HCT116 (cell line): ENCODE results near the gene PXK. TPM values are rescaled to one million over a fixed set of nuclear protein-coding genes. Genes with fewer than 3 reads are reported as not detected.

Experiments used
- ATAC-seq: fragments of 200-7000 bp; cut with Tn5 transposase; 2 replicates; pipeline ENCODE4 v1.9.1; 2020; ENCODE audit warnings: mild to moderate bottlenecking, moderate library complexity
- BruUV-seq: library from RNA; stranded (reverse); fragments of 400-500 nt; replicated peaks from 2 replicates; lab custom pipeline; 2021; lab: Mats Ljungman, UMichigan
- CTCF ChIA-PET: fragments of 300-600 bp; sonication (Branson Sonifier 250); formaldehyde crosslinking; loops from one replicate; lab custom pipeline; 2021; ENCODE audit warnings: antibody characterized with exemption; lab: Charles Lee
- POLR2A ChIA-PET: fragments of 300-600, 350-600 bp; sonication (Branson Sonifier 250); formaldehyde crosslinking; loops from one replicate; lab custom pipeline; 2021; ENCODE audit warnings: antibody characterized with exemption; lab: Charles Lee
- RAD21 ChIA-PET, 2 experiments: fragments of 300-600 bp; sonication (Branson Sonifier 250); formaldehyde crosslinking; loops; one replicate each; lab custom pipeline; 2023; ENCODE audit warnings: low total read pairs in 2 of 2; ENCODE audit not compliant: uncharacterized antibody in 2 of 2, unreplicated experiment in 2 of 2, low non-redundant PET in 1 of 2; lab: Charles Lee
- DNase-seq: peaks from one replicate; pipeline ENCODE4 v3.0.0-alpha.2; 2010; ENCODE audit warnings: low read depth, low spot score
- H2AFZ ChIP-seq: fragments of 200-600 bp; shearing (Covaris generic), sonication (generic); 2 replicates; pipeline ENCODE4 v1.6.1; 2017; ENCODE audit warnings: low read depth, mixed run types, mixed read lengths, antibody characterized with exemption, low read length; ENCODE audit not compliant: poor library complexity, severe bottlenecking
- H3K27ac ChIP-seq: 2 replicates; pipeline ENCODE4 v1.5.1; 2012; ENCODE audit warnings: low read depth, low read length
- H3K27me3 ChIP-seq: fragments of 200-600 bp; sonication (generic); 2 replicates; pipeline ENCODE4 v1.6.1; 2016; ENCODE audit warnings: mixed run types, low read length, mixed read lengths; ENCODE audit not compliant: insufficient read depth
- H3K36me3 ChIP-seq, 2 experiments: fragments of 200-500 bp in 1 of 2; fragments of 200-600 bp in 1 of 2; sonication (Bioruptor generic) in 1 of 2; sonication (generic) in 1 of 2; 2 replicates each; pipeline versions ENCODE4 v1.5.1 to v1.6.1; 2014 to 2016; ENCODE audit warnings: low read length in 2 of 2, inconsistent platforms in 1 of 2, mixed read lengths in 1 of 2, mixed run types in 1 of 2; ENCODE audit not compliant: insufficient read depth in 2 of 2, control insufficient read depth in 1 of 2
- H3K4me1 ChIP-seq, 2 experiments: fragments of 200-600 bp in 1 of 2; sonication (generic) in 1 of 2; 2 replicates each; pipeline versions ENCODE4 v1.5.1 to v1.6.1; 2012 to 2017; ENCODE audit warnings: low read length in 2 of 2, inconsistent platforms in 1 of 2, mild to moderate bottlenecking in 1 of 2, mixed read lengths in 1 of 2, mixed run types in 1 of 2, moderate library complexity in 1 of 2; ENCODE audit not compliant: insufficient read depth in 2 of 2, control insufficient read depth in 1 of 2
- H3K4me2 ChIP-seq: fragments of 200-600 bp; sonication (generic); 2 replicates; pipeline ENCODE4 v1.6.1; 2017; ENCODE audit warnings: mixed run types, low read length, mixed read lengths
- H3K4me3 ChIP-seq, 2 experiments: fragments of 200-600 bp in 1 of 2; sonication (generic) in 1 of 2; replicated peaks in 1 of 2; 2 replicates each; pipeline ENCODE4 v1.5.1; 2011 to 2016; ENCODE audit warnings: low read length in 2 of 2, control low read depth in 1 of 2, low read depth in 1 of 2, mild to moderate bottlenecking in 1 of 2, mixed read lengths in 1 of 2, mixed run types in 1 of 2
- H3K79me2 ChIP-seq: fragments of 200-600 bp; sonication (generic); 2 replicates; pipeline ENCODE4 v1.6.1; 2017; ENCODE audit warnings: mild to moderate bottlenecking, mixed run types, low read length, moderate library complexity, mixed read lengths; ENCODE audit not compliant: insufficient read depth
- H3K9ac ChIP-seq: fragments of 200-600 bp; sonication (generic); 2 replicates; pipeline ENCODE4 v1.6.1; 2016; ENCODE audit warnings: low read length, mixed read lengths
- H3K9me2 ChIP-seq: fragments of 200-600 bp; sonication (generic), shearing (Covaris generic); 2 replicates; pipeline ENCODE4 v1.6.1; 2017; ENCODE audit warnings: mixed run types, mild to moderate bottlenecking, moderate library complexity; ENCODE audit not compliant: insufficient read depth
- H3K9me3 ChIP-seq, 2 experiments: fragments of 200-500 bp in 1 of 2; fragments of 200-600 bp in 1 of 2; sonication (Bioruptor generic) in 1 of 2; sonication (generic) in 1 of 2; 2 replicates each; pipeline ENCODE4 v1.6.1; 2014 to 2017; ENCODE audit warnings: low read length in 2 of 2, mixed read lengths in 2 of 2, inconsistent platforms in 1 of 2, low read depth in 1 of 2, mild to moderate bottlenecking in 1 of 2, mixed run types in 1 of 2, moderate library complexity in 1 of 2; ENCODE audit not compliant: control insufficient read depth in 1 of 2, insufficient read depth in 1 of 2
- H4K20me1 ChIP-seq: fragments of 200-600 bp; sonication (generic), shearing (Covaris generic); 2 replicates; pipeline ENCODE4 v1.6.1; 2017; ENCODE audit warnings: mixed run types, mild to moderate bottlenecking, moderate library complexity; ENCODE audit not compliant: insufficient read depth
- ATF3 ChIP-seq: IDR thresholded peaks from 2 replicates; pipeline ENCODE4 v1.6.1; 2012
- CBX3 ChIP-seq: IDR thresholded peaks from 2 replicates; pipeline ENCODE4 v1.6.1; 2012; ENCODE audit warnings: low read depth
- CEBPB ChIP-seq: IDR thresholded peaks from 2 replicates; pipeline ENCODE4 v1.6.1; 2012; ENCODE audit warnings: low read depth
- EGR1 ChIP-seq: IDR thresholded peaks from 2 replicates; pipeline ENCODE4 v1.6.1; 2012; ENCODE audit warnings: low read depth
- ELF1 ChIP-seq: IDR thresholded peaks from 2 replicates; pipeline ENCODE4 v1.6.1; 2012; ENCODE audit warnings: low read depth, borderline replicate concordance
- EZH2 ChIP-seq: fragments of 200-600 bp; sonication (generic); IDR thresholded peaks from 2 replicates; pipeline ENCODE4 v1.6.1; 2017; ENCODE audit warnings: antibody characterized with exemption, mixed run types
- EZH2phosphoT487 ChIP-seq: fragments of 200-600 bp; IDR thresholded peaks from 2 replicates; pipeline ENCODE4 v1.6.1; 2018; ENCODE audit warnings: antibody characterized with exemption, borderline replicate concordance
- FOSL1 ChIP-seq: IDR thresholded peaks from 2 replicates; pipeline ENCODE4 v1.6.1; 2012; ENCODE audit warnings: low read depth
- MAX ChIP-seq: IDR thresholded peaks from 2 replicates; pipeline ENCODE4 v1.6.1; 2012
- POLR2AphosphoS5 ChIP-seq: IDR thresholded peaks from 2 replicates; pipeline ENCODE4 v1.6.1; 2011; ENCODE audit warnings: mild to moderate bottlenecking, low read depth, low read length, moderate library complexity
- RAD21 ChIP-seq: IDR thresholded peaks from 2 replicates; pipeline ENCODE4 v1.6.1; 2012; ENCODE audit warnings: low read depth, mild to moderate bottlenecking
- SIN3A ChIP-seq: IDR thresholded peaks from 2 replicates; pipeline ENCODE4 v1.6.1; 2012; ENCODE audit warnings: low read depth
- SP1 ChIP-seq: IDR thresholded peaks from 2 replicates; pipeline ENCODE4 v1.6.1; 2012; ENCODE audit warnings: low read depth
- SRF ChIP-seq: IDR thresholded peaks from 2 replicates; pipeline ENCODE4 v1.6.1; 2012; ENCODE audit warnings: low read depth
- ZBTB33 ChIP-seq: IDR thresholded peaks from 2 replicates; pipeline ENCODE4 v1.6.1; 2011; ENCODE audit warnings: mild to moderate bottlenecking, low read length, moderate library complexity; ENCODE audit not compliant: insufficient replicate concordance; ENCODE audit errors: extremely low read depth
- ZFX ChIP-seq: fragments of 450-650 bp; IDR thresholded peaks from 2 replicates; pipeline ENCODE4 v1.6.1; 2017
- ZNF274 ChIP-seq: fragments of 200-500 bp; sonication (Bioruptor generic); IDR thresholded peaks from 2 replicates; pipeline ENCODE4 v1.6.1; 2014; ENCODE audit warnings: mild to moderate bottlenecking, low read depth, low read length, inconsistent platforms
- intact Hi-C: fragments of 100-400 bp; cut with micrococcal nuclease; formaldehyde crosslinking; loops from 2 replicates; pipeline ENCODE4 v1.10.0; 2022
- total RNA-seq: library from RNA; stranded (reverse); gene quantifications from one replicate; pipeline ENCODE4 v1.2.1, GENCODE V29; 2021; ENCODE audit not compliant: unreplicated experiment

The PXK gene
- total RNA-seq, 1 experiment from 2014 or later: 10.2 TPM

GRCh38 chr3:58334013-58334321 is 1.3 kb downstream of the PXK start (continued):
- no peak for TF ChIP-seq ZBTB33
- TF ChIP-seq SRF: no peak
- no peak for TF ChIP-seq SIN3A
- TF ChIP-seq ELF1: no peak
- no peak for TF ChIP-seq MAX
- no peak for TF ChIP-seq ATF3
- no peak for TF ChIP-seq ZNF274
- TF ChIP-seq FOSL1: no peak
- TF ChIP-seq EZH2phosphoT487: no peak
- TF ChIP-seq CEBPB: no peak
- TF ChIP-seq EZH2: no peak
- TF ChIP-seq, all 23 proteins: peak for 0

DNA sequence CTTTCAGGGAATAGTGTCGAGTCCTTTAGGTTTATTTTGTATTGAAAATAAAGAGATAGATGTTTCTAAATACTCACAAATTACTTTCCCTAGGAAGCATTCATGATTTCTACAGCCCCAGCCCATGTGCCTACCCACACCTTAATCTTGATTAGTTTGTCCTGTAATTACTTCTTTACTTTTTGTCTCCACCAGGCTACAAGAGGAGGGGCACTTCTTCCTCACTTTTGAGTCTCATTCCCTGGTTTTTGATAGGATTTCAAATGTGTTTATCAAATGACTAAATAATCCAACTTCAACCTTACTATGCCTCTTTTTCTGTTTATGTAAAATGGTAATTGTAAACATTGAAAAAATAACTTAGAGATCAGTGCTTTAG is 1.8 kb downstream of the PXK start:
- ChIA-PET POLR2A (no interaction called here), CTCF (interaction anchor here (1.0 kb wide), 1 partner anchor 28 kb away, joined by 3 read pairs; the partner anchor contains the start of genes HTD2 and RPP14), RAD21 (interaction anchor here in 1 of 2 experiments (0.6 kb wide), 1 partner anchor 220 kb away, joined by 3 read pairs; no protein-coding TSS in a partner anchor)
- Histone ChIP-seq H3K4me2 (peak overlapping the region; percentile 95; the same call in 1 of the 2 replicates), H3K36me3 (no peaks in the 10 kb centered on the region), H3K27me3 (no peaks in the 10 kb centered on the region), H3K27ac (no peak overlapping the region), H3K9me2 (no peaks in the 10 kb centered on the region), H3K9ac (no peak overlapping the region), H2AFZ (no peak overlapping the region), H4K20me1 (no peaks in the 10 kb centered on the region), H3K79me2 (no peaks in the 10 kb centered on the region), H3K4me1 (peaks cover 14 to 33% of the 10 kb centered on the region in 2 experiments; a peak in 3 of 4 replicates), H3K4me3 (no peak overlapping the region), H3K9me3 (no peaks in the 10 kb centered on the region)
- no TSS peak for BruUV-seq
- DNase-seq (no peak), ATAC-seq (no peak)
- TF ChIP-seq POLR2AphosphoS5: no peak
- no peak for TF ChIP-seq CBX3
- no peak for TF ChIP-seq ZFX
- TF ChIP-seq EZH2: no peak
- no peak for TF ChIP-seq MAX
- no peak for TF ChIP-seq ZNF274
- TF ChIP-seq SP1: no peak
- TF ChIP-seq CEBPB: no peak
- TF ChIP-seq EGR1: no peak
- no peak for TF ChIP-seq FOSL1
- TF ChIP-seq RAD21: no peak
- TF ChIP-seq SIN3A: no peak
- intact Hi-C loops: no loop called here
